H9 (cell line): Measurements from ENCODE around the gene ERF. TPM values are rescaled to one million over a fixed set of nuclear protein-coding genes. Genes with fewer than 3 reads are reported as not detected.

ENCODE experiments used
- DNase-seq: peaks from one replicate; pipeline ENCODE4 v3.0.0-alpha.2; 2017
- H2AFZ ChIP-seq: one replicate; pipeline ENCODE4 v1.6.1; 2013; ENCODE audit warnings: mild to moderate bottlenecking, low read length, control low read depth, moderate library complexity
- H2AK5ac ChIP-seq: 2 replicates; pipeline ENCODE4 v1.6.1; 2013; ENCODE audit warnings: low read length, control low read depth, mixed read lengths; ENCODE audit not compliant: insufficient read length
- H2BK120ac ChIP-seq: one replicate; pipeline ENCODE4 v1.6.1; 2013; ENCODE audit warnings: low read depth, mild to moderate bottlenecking, low read length, control low read depth, inconsistent platforms; ENCODE audit not compliant: poor library complexity, severe bottlenecking
- H2BK12ac ChIP-seq: 2 replicates; pipeline ENCODE4 v1.6.1; 2013; ENCODE audit warnings: low read length, control low read depth, mixed read lengths, low read depth; ENCODE audit not compliant: insufficient read length
- H2BK15ac ChIP-seq: 2 replicates; pipeline ENCODE4 v1.6.1; 2013; ENCODE audit warnings: low read depth, low read length, control low read depth
- H2BK20ac ChIP-seq: one replicate; pipeline ENCODE4 v1.6.1; 2013; ENCODE audit warnings: low read depth, mild to moderate bottlenecking, low read length, control low read depth, inconsistent platforms; ENCODE audit not compliant: poor library complexity, severe bottlenecking
- H2BK5ac ChIP-seq: 2 replicates; pipeline ENCODE4 v1.6.1; 2013; ENCODE audit warnings: low read length, control low read depth, mixed read lengths; ENCODE audit not compliant: insufficient read length
- H3K14ac ChIP-seq: 2 replicates; pipeline ENCODE4 v1.6.1; 2013; ENCODE audit warnings: low read length, control low read depth; ENCODE audit not compliant: insufficient read depth
- H3K18ac ChIP-seq: 2 replicates; pipeline ENCODE4 v1.6.1; 2013; ENCODE audit warnings: low read depth, mild to moderate bottlenecking, mixed read lengths, low read length, control low read depth; ENCODE audit not compliant: insufficient read length
- H3K23ac ChIP-seq: 2 replicates; pipeline ENCODE4 v1.6.1; 2013; ENCODE audit warnings: low read length, control low read depth, mixed read lengths, low read depth; ENCODE audit not compliant: insufficient read length
- H3K23me2 ChIP-seq: 2 replicates; pipeline ENCODE4 v1.6.1; 2013; ENCODE audit warnings: low read depth, mild to moderate bottlenecking, mixed read lengths, low read length, control low read depth; ENCODE audit not compliant: insufficient read length, poor library complexity, severe bottlenecking
- H3K27ac ChIP-seq: 2 replicates; pipeline ENCODE4 v1.5.1; 2013; ENCODE audit warnings: low read length, control low read depth, mixed read lengths, low read depth; ENCODE audit not compliant: insufficient read length
- H3K27me3 ChIP-seq: 2 replicates; pipeline ENCODE4 v1.6.1; 2013; ENCODE audit warnings: low read length, control low read depth, inconsistent platforms; ENCODE audit not compliant: insufficient read depth
- H3K4ac ChIP-seq: 2 replicates; pipeline ENCODE4 v1.6.1; 2013; ENCODE audit warnings: low read depth, mild to moderate bottlenecking, control low read depth, inconsistent platforms, low read length, moderate library complexity
- H3K4me1 ChIP-seq: 2 replicates; pipeline ENCODE4 v1.6.1; 2013; ENCODE audit warnings: low read length, control low read depth, inconsistent platforms; ENCODE audit not compliant: insufficient read depth
- H3K4me2 ChIP-seq: 2 replicates; pipeline ENCODE4 v1.6.1; 2013; ENCODE audit warnings: low read length, control low read depth, mixed read lengths; ENCODE audit not compliant: insufficient read length, insufficient read depth
- H3K56ac ChIP-seq: 2 replicates; pipeline ENCODE4 v1.6.1; 2013; ENCODE audit warnings: low read depth, mild to moderate bottlenecking, mixed read lengths, low read length, control low read depth; ENCODE audit not compliant: insufficient read length
- H3K79me1 ChIP-seq: 2 replicates; pipeline ENCODE4 v1.6.1; 2013; ENCODE audit warnings: low read depth, mild to moderate bottlenecking, moderate library complexity, low read length, control low read depth, inconsistent platforms; ENCODE audit not compliant: insufficient read depth, poor library complexity, severe bottlenecking
- H3K79me2 ChIP-seq: 2 replicates; pipeline ENCODE4 v1.6.1; 2013; ENCODE audit warnings: low read length, control low read depth, inconsistent platforms; ENCODE audit not compliant: insufficient read depth
- H3K9ac ChIP-seq: 2 replicates; pipeline ENCODE4 v1.6.1; 2013; ENCODE audit warnings: low read length, control low read depth, mixed read lengths; ENCODE audit not compliant: insufficient read length; ENCODE audit errors: extremely low read depth
- H3K9me3 ChIP-seq: one replicate; pipeline ENCODE4 v1.6.1; 2013; ENCODE audit warnings: low read depth, low read length, inconsistent platforms; ENCODE audit not compliant: control insufficient read depth
- H3T11ph ChIP-seq: one replicate; pipeline ENCODE4 v1.6.1; 2013; ENCODE audit warnings: mild to moderate bottlenecking, low read length, control low read depth, inconsistent platforms
- H4K20me1 ChIP-seq: one replicate; pipeline ENCODE4 v1.6.1; 2013; ENCODE audit not compliant: control insufficient read depth, insufficient read length, insufficient read depth
- H4K5ac ChIP-seq: 2 replicates; pipeline ENCODE4 v1.6.1; 2013; ENCODE audit warnings: low read depth, mild to moderate bottlenecking, mixed read lengths, low read length, control low read depth; ENCODE audit not compliant: insufficient read length
- H4K8ac ChIP-seq: replicated peaks from 2 replicates; pipeline ENCODE4 v1.6.1; 2013; ENCODE audit warnings: low read length, control low read depth, mixed read lengths, low read depth; ENCODE audit not compliant: insufficient read length
- H4K91ac ChIP-seq: 2 replicates; pipeline ENCODE4 v1.6.1; 2013; ENCODE audit warnings: low read depth, mild to moderate bottlenecking, moderate library complexity, mixed read lengths, low read length, control low read depth; ENCODE audit not compliant: insufficient read length
- H3K27ac Mint-ChIP-seq, 3 experiments: 2 replicates in 2 of 3; 3 replicates in 1 of 3; pipeline ENCODE4 v1.8.0; 2020 to 2021; ENCODE audit warnings: mixed read lengths in 3 of 3, mild to moderate bottlenecking in 1 of 3, moderate library complexity in 1 of 3
- H3K27me3 Mint-ChIP-seq: 2 replicates; pipeline ENCODE4 v1.8.0; 2021; ENCODE audit warnings: low read depth, mild to moderate bottlenecking, moderate library complexity, mixed read lengths
- H3K36me3 Mint-ChIP-seq, 3 experiments: 2 replicates in 2 of 3; 3 replicates in 1 of 3; pipeline ENCODE4 v1.8.0; 2020 to 2021; ENCODE audit warnings: low read depth in 3 of 3, mixed read lengths in 3 of 3; ENCODE audit not compliant: insufficient read depth in 1 of 3
- H3K4me1 Mint-ChIP-seq, 2 experiments: 2 replicates each; pipeline ENCODE4 v1.8.0; 2020; ENCODE audit warnings: mixed read lengths in 2 of 2
- H3K4me3 Mint-ChIP-seq, 2 experiments: 2 replicates in 1 of 2; 3 replicates in 1 of 2; pipeline ENCODE4 v1.8.0; 2020 to 2021; ENCODE audit warnings: mild to moderate bottlenecking in 2 of 2, mixed read lengths in 2 of 2, moderate library complexity in 1 of 2
- H3K9me3 Mint-ChIP-seq, 2 experiments: 2 replicates in 1 of 2; 3 replicates in 1 of 2; pipeline ENCODE4 v1.8.0; 2020; ENCODE audit warnings: mild to moderate bottlenecking in 2 of 2, mixed read lengths in 2 of 2, moderate library complexity in 1 of 2
- WGBS: extraction: QIAGEN DNeasy Blood & Tissue Kit; methylation state at CpG from one replicate; pipeline ENCODE4 v1.1.7; 2013; ENCODE audit warnings: missing lambda C conversion rate, low lambda C conversion rate, mixed read lengths; ENCODE audit not compliant: insufficient read length; ENCODE audit errors: extremely low coverage; 5-methylcytosine and 5-hydroxymethylcytosine counted together
- total RNA-seq: library from RNA; stranded (reverse); gene quantifications from 2 replicates; pipeline ENCODE4 v1.2.1, GENCODE V29; 2021
- TF ChIP-seq, protein P1 (sequence below): fragments of 200-600 bp; sonication (generic); conservative IDR thresholded peaks from 3 replicates; pipeline ENCODE4 v1.8.0; 2021; ENCODE audit warnings: antibody characterized with exemption, mild to moderate bottlenecking

Gene ERF
- total RNA-seq, 1 experiment from 2014 or later = 126 TPM

DNA sequence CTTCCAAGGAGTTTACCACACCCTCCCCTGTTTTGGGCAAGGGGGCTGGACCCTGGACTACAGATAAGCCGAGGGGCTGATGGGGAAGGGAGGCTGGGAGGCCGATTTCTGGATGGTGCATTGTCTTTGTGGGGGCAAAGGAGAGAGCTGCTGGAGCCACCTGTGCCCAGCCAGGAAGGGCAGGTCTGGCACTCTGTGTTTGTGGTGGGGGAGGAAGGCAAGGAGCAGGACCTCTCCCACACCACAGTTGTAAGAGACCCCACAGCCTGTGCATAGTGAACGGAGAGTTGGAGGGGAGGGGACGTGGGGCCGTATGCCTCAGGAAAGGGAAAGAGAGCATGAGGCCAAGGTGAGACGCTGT lies 31.0 kb upstream of the ERF start:
- Histone ChIP-seq H3K27ac (no peak overlapping the region), H3K9me3 (no peaks in the 10 kb centered on the region), H2BK5ac (no peak overlapping the region), H3K9ac (no peak overlapping the region), H3K4me2 (no peak overlapping the region), H2BK20ac (no peak overlapping the region), H3T11ph (no peak overlapping the region), H3K27me3 (no peaks in the 10 kb centered on the region), H3K23me2 (peaks cover 19% of the 10 kb centered on the region), H4K20me1 (peaks cover 3% of the 10 kb centered on the region), H3K18ac (no peak overlapping the region), H2AK5ac (no peak overlapping the region), H2BK15ac (no peak overlapping the region), H4K5ac (no peak overlapping the region), H3K23ac (no peak overlapping the region), H3K4me1 (peaks cover 8% of the 10 kb centered on the region; the same call in 1 of the 2 replicates), H3K79me2 (peaks cover 3% of the 10 kb centered on the region; the same call in 1 of the 2 replicates), H3K56ac (no peak overlapping the region), H3K4ac (no peak overlapping the region), H4K8ac (no peak overlapping the region), H3K14ac (no peak overlapping the region; the same call in 1 of the 2 replicates), H2AFZ (no peak overlapping the region), H2BK12ac (no peak overlapping the region), H4K91ac (no peak overlapping the region), H3K79me1 (peaks cover 11% of the 10 kb centered on the region), H2BK120ac (no peak overlapping the region)
- H3K27me3 Mint-ChIP-seq = no peaks in the 10 kb centered on the region; the same call in 1 of the 2 replicates
- TF ChIP-seq, protein P1, sequence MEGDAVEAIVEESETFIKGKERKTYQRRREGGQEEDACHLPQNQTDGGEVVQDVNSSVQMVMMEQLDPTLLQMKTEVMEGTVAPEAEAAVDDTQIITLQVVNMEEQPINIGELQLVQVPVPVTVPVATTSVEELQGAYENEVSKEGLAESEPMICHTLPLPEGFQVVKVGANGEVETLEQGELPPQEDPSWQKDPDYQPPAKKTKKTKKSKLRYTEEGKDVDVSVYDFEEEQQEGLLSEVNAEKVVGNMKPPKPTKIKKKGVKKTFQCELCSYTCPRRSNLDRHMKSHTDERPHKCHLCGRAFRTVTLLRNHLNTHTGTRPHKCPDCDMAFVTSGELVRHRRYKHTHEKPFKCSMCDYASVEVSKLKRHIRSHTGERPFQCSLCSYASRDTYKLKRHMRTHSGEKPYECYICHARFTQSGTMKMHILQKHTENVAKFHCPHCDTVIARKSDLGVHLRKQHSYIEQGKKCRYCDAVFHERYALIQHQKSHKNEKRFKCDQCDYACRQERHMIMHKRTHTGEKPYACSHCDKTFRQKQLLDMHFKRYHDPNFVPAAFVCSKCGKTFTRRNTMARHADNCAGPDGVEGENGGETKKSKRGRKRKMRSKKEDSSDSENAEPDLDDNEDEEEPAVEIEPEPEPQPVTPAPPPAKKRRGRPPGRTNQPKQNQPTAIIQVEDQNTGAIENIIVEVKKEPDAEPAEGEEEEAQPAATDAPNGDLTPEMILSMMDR = no peak
- peaks cover 10 to 34% (median 34%) of the 10 kb centered on the region in 3 experiments for H3K36me3 Mint-ChIP-seq
- DNase-seq = no peak
- H3K4me1 Mint-ChIP-seq = peaks cover 26 to 41% of the 10 kb centered on the region in 2 experiments
- no CpG with 5 or more reads among the region's 6 CpGs for WGBS
- H3K9me3 Mint-ChIP-seq = no peaks in the 10 kb centered on the region
- peak overlapping the region; percentile 82 to 89; a peak in 2 of 5 replicates for H3K4me3 Mint-ChIP-seq
- peak overlapping the region in 2 of 3 experiments; percentile 9 to 46; a peak in 2 of 7 replicates for H3K27ac Mint-ChIP-seq
